ENCODE results near the gene CEACAM20.
"Not testable (repeated sequence)": the region's sequence is repeated elsewhere in the genome, so short reads cannot be mapped to it uniquely, and the experiment has no call there.

CEACAM20 gene

DNA sequence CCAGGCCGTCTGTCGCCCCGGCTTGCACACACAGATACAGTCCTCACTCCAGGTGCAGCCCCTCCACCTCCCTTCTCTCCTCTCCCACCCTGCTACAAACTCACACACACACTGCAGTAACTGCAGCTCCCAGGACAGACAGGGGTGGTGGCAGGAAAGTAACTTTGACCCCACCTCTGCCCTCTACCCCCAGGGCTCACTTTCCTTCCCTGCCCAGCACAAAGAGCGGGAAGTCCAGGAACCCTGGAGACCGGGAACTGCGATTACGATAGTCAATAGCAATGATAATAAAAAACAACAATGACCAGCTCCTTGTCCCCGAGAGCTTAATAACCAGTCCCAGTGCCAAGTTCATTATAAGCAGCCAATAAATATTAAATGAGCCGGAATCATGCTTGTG is at the start of gene CEACAM20:
TSS of gene CEACAM20 (minus strand) at position 140 of the 400 bp plus-strand sequence. CDS start 166 bp downstream, outside the sequence.
- DNase-seq (ENCODE audit: low spot score) = no peak

DNA sequence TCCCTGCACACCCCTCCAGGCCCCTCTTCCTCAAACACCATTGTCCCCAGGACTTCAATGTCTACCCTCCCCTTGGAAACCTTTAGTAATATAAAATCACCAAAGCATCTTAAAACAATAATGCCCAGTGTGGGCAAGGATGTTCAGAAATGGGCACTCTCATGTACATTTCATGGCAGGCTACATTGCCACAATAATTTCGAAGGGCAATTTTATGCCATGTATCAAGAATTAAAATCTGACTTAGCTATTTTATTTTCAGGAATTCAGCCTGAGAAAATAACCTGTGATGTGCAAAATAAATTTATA is 48.0 kb upstream of the CEACAM20 start:
- no peak for DNase-seq (ENCODE audit: low spot score)

DNA sequence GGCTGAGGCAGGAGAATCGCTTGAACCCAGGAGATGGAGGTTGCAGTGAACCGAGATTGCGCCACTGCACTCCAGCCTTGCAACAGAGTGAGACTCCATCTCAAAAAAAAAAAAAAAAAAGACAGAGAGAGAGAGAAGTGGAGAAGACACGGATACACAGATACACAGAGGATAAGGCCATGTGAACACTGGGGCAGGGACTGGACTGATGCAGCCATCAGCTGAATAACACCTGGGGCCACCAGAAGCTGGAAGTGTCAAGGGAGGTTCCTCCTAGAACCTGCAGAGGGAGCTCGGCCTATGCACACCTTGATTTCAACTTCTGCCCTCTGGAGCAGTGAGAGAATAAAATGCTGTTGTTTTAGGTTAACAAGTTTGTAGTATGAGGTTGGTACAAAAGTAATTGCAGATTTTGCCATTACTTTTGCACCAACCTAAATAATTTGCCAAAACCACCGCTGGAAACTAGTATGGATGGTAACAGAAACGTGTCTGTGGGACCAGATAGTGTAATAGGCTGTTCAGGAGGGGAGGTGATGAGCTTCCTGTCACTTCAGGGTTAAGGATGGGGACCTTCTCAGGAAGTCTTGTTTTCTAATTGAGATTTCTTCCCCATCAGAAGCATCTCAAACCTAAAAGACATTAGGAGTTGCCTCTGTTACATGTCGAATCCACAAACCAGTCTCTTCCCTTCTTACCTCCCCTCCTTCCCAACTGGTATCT is 47.5 kb upstream of the CEACAM20 start:
- no peak for DNase-seq (ENCODE audit: low spot score)

DNA sequence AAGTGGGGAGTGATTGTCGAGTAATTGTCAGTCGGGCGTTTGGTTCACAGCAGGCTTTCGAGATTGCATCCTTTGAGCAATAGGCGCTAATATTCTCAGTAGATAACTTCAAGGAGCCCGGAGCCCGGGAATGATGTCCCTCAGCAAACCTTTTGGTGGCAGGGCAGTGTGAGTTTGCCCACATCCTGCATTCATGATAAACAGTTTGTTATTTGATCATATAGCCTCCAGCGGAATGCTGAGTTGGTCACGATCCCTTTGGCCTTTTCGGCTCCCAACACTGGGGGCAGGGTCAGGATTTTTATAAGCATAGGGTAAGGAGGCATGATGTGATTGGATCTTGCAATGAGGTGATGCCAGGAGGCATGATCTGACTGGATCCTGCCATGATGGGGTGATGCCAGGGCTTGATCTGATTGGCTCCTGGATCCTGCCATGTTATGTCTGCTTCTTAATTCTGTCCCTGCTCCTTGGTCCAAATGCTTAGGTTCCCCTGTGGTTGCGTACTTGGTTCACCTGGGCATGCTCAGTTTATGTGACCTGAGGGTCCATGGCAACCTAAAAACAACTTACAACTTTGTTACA is 45.7 kb upstream of the CEACAM20 start:
- DNase-seq (ENCODE audit: low spot score) = no peak

DNA sequence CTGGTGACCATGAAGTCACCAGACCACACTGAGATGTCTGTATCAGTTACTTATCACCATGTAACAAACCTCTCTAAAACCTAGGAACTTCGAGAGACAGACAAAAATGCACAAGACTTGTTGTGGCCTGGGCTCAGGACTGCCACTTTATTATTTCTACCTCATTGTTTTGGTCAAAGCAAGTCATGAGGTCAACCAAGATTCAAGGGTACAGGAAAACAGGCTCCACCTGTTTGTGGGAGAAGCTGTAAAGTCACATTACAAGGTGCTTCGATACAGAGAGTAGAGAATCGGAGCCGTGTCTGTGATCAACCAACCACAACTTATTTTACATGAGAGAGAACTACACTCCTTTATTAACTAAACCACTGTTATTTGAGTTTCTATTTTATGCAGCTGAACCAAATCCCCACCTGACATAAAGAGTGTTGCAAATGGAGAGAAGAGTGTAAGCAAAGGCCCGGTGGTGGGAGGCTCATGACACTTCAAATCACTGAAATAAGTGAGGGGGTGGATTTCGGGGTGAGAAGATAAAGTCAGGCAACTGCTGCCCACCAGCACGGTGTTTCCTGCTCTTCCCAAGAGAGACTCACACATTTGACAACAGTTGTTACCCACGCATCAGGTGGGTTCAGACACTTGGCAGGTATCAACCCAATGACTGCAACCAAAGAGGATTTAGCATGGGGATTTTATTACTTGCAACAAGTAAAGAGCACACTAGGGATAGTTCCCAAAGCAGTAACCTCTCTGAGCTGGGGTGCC is 44.9 kb upstream of the CEACAM20 start:
- DNase-seq (ENCODE audit: low spot score) = no peak

DNA sequence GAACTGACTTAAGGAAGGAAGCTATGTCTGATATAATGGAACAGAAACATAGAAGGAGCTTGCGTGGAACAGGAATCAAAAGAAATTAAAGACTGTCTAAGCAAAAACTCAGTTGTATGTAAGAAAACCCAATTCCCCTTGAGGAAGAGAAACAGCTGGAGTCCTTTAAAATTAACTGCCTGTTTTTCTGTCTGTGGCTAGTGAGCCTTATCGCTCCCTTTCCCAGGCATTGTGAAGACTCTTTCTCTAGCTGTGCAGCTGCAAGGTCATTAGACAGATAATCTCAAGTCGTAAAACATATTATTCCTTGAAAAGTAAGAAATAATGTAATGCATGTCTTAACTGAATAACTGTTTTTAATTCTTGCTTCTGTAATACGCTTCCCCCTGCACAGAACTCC is 44.2 kb upstream of the CEACAM20 start:
- no peak for DNase-seq (ENCODE audit: low spot score)

DNA sequence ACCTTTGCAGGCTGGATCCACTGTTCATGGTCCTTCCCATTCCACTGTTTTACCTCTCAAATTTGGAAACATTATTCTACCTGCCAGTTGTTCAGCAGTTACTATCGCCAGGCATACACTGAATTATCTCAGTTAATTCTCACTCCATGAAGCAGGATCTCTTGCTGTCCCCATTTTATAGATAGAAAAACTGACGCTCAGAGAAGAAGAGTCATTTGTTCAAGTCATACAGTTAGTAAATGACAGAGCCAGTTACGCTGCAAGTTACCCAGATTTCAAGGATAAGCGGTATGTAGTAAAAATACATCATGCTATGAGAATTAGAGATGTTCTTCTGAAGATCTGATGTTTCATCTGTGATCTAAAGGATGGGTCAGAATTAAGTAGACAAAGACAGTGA is 43.7 kb upstream of the CEACAM20 start:
- no peak for DNase-seq (ENCODE audit: low spot score)

DNA sequence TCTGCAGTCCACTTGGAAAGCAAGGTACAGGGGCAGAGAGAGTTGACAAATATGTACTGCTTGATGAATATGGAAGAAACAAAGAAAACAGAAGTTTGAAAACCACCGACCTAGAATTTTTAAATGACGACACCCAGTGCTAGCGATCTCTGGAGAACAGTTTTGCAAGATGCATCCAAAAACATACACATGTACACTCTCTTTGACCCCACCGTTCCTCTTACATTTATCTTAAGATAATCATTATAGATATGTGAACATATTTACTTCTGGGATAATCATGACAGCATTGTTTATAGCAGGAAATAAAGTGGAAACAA is 43.1 kb upstream of the CEACAM20 start:
- DNase-seq (ENCODE audit: low spot score) = no peak

DNA sequence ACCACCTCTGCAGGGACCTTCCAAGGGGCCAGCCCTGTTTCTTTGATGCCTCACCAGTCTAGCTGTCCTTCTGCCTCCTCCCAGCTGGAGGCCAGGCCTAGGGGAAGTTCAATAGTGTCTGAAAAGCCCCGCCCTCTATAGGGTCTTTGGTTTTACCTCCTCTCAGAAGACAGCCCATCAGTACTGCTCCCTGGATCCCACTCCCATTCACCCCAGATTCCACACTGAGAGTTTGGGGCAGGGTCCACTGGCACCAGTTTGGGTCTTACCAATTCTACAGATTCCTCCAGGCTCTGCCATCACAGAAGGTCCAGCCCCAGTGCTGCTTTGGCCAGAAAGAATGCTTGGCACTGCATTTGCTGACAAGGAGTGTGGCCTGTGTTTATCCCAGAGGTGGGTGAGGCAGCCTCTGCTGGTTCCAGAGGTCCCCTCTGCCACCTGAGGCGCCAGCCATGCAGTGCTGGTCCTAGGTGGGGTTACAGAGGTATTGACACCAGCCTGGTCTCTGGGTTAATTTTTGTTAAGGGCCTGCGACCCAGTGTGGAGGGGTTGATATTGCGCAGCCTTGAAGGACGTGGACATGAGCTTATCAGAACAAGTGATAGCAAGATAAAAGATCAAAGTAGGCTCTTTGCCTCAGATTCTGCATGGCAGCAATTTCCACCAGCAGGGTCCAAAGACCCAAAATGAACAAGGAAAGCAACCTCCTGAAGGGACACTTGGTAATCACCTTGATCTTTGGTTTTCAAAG is 42.5 kb upstream of the CEACAM20 start:
- no peak for DNase-seq (ENCODE audit: low spot score)

DNA sequence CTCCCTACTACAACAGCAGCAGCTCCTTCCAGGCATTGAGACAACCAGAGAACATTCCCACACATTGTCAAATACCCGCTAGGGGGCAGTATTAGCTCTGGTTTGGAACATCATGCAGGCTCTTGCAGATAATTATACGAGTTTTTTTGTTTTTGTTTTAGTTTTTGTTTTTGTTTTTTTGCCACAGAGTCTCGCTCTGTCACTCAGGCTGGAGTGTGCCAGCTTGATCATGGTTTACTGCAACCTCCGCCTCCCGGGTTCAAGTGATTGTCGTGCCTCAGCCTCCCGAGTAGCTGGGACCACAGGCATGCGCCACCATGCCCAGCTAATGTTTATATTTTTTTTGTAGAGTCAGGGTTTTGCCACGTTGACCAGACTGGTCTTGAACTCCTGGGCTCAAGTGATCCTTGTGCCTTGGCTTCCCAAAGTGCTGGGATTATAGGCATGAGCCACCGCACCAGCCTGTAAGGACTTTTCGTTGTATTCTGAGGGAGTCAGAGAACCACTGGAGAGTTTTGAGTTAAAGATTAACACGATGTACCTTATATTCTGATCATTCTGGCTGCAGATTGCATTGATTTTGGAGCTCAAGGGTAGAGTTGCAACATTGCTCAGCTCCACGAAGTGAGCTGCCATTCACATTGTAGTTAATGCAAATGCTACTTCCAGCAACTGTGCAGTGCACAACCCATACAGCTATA is 41.7 kb upstream of the CEACAM20 start:
- DNase-seq (ENCODE audit: low spot score) = peak; percentile 40

DNA sequence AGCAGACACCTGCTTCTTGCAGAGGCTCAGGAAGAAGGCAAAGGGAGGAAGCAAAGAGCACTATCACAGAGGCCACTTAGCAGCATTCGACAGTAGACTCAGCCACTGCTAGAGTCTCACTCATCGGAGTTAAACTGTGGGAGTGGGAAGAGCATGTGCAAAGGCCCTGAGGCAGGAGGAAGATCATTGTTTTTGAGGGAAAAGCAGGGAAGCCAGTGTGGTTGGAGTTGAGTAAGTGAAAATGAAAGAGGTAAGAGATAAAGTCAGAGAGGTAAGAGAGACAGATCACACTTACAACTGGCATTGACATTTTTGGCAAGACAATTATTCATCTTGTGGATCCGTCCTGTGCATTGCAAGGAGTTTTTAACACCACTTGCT is 41.1 kb upstream of the CEACAM20 start:
- DNase-seq (ENCODE audit: low spot score) = no peak

DNA sequence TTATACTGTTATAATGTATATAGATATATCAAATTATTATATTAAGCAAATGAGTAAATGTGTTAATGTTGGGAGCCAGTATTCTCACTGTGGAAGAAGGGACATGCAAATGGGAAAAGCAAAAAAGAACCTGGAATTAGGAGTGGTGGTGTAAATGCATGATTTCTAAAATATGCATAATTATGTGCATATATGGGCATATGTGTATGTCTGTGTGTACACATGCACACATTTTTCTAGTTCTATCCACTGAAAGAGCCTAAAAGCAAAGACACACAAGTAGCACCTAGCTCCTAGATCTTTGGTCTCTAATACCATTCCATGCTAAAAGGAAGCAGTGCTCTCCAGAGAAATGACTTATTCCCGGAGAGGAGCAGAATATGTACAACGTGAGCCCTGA is 38.3 kb upstream of the CEACAM20 start:
- DNase-seq (ENCODE audit: low spot score) = no peak

DNA sequence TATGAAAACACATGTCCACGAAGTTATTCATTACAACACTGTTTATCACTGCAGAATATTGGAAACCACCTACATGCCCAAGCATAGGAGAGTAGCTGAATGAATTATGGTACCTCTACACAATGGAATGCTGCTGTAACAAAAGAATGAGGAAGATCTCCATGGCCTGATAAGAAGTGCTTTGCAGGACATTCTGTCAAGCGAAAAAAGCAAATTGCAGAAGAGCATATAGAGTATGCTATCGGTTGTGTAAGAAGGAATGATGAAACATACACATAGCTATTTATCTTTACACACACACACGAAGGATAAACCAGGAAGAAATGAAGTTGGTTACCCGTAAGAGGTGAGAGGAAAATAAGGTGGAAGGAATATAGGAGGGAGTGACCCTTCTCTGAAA is 37.5 kb upstream of the CEACAM20 start:
- DNase-seq (ENCODE audit: low spot score) = no peak

DNA sequence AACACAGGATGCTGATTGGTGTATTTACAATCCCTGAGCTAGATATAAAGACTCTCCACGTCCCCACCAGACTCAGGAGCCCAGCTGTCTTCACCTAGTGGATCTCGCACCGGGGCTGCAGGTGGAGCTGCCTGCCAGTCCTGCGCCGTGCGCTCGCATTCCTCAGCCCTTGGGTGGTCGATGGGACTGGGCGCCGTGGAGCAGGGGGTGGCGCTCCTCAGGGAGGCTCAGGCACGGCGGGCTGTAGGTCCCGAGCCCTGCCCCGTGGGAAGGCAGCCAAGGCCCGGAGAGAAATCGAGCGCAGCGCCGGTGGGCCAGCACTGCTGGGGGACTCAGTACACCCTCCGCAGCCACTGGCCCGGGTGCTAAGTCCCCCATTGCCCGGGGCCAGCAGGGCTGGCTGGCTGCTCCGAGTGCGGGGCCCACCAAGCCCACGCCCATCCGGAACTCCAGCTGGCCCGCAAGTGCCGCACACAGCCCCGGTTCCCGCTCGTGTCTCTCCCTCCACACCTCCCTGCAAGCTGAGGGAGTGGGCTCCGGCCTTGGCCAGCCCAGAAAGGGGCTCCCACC is 33.7 kb upstream of the CEACAM20 start:
- DNase-seq (ENCODE audit: low spot score) = not testable (repeated sequence)

DNA sequence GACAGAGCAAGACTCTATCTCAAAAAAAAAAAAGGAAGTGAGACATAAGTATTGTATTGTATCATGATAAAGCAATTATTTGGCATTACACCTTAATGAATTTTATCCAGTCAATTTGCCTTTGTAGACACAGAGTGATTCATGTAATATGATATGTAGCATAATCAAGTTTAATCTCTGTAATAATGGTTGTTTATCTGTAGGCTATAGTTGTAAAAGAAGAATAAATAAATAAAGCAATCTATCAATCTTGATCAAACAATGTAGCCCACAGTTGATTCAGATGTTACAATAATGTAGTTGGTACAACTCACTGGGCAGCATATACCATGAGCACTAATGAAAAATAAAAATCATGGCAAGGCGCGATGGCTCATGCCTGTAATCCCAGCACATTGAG is 28.5 kb upstream of the CEACAM20 start:
- no peak for DNase-seq (ENCODE audit: low spot score)

DNA sequence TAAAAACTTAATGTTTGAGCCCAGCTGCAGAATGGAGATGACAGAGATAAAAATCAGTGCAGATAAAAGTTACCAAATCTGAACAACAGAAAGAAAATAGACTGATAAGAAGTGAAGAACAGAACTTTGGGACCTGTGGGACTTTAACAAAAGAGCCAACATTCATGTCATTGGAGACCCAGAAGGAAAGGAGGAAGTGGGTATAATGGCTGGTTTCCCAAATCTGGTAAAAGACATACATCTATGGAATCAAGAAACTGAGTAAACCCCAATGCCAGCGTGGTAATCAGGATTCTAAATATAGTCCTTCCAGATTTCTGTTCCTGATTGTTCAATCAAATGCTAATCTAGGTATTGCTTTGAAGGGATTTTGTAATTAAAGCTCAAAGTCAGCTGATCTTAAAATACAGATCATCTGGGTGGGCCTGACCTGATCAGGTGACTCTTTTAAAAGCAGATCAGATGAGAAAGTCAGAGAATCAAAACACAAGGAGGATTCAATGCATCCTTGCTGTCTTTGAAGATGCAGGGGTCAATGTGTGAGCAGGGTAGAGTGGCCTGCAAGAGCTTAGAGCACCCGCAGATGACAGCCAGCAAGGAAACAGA is 25.3 kb upstream of the CEACAM20 start:
- DNase-seq (ENCODE audit: low spot score) = no peak

DNA sequence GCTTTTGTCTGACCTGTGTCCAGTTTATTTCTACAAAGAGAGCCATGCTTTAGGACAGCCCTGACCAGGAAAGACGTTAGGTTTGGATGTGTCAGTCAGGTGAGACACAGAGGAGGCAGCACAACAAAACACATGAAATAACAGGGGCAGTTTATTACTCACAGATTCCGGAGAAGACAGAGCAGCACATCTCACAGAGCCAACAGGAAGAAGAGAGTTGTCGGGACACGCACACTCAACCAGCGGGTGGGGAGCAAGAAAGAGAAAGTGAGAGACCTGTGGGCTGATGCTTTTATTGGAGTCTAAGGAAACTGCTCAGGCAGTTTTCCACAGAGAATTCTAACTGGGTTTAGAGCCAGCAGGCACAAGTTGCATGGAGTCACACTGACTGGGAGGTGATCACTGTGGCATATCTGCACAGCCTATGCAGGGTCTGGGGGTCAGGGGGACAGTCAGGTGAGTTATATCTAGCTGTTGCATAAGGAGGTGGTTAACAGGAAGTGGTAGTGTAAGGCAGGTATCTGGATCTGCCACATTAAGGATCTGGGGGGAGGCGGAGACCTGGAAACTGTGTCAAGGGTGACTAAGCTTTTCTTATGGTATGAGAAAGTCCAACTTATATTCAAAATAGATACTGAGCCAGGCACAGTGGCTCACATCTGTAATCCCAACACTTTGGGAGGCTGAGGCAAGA is 24.1 kb upstream of the CEACAM20 start:
- DNase-seq (ENCODE audit: low spot score) = no peak

DNA sequence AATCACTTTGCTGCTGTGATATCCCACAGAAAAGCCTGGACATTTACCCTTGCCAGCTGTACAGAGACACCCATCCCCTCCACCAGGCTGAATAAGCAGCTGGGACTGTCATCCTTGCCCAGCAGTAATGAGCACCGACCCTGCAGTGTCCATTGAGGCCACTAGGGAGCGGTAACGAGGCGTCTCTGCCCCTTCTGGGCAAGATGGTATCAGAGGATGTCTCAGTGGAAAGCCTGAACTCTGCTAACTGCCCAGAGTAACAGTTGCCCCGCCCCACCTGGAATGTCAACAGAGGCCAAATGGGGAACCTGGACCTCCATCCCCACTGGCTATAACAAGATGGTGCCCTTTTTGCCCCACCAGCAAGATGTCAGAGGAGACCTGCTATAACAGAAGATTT is 22.8 kb upstream of the CEACAM20 start:
- DNase-seq (ENCODE audit: low spot score) = no peak

DNA sequence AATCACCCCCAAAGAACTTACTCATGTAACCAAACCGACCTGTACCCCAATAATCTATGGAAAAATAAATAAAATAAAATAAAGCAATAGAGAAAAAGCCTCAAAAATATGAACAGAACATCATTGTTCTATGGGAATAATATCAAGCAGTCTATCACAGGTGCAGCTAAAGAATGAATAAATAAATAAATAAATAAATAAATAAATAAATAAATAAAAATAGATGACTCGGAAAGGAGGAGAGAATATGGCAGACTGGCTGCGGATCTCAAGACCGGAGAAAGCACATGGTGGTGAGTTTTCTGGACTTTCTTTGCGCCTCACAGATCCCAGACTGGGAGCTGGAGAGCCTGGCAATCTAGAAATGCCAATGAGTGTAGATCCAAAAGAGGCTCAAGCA is 22.4 kb upstream of the CEACAM20 start:
- DNase-seq (ENCODE audit: low spot score) = no peak

DNA sequence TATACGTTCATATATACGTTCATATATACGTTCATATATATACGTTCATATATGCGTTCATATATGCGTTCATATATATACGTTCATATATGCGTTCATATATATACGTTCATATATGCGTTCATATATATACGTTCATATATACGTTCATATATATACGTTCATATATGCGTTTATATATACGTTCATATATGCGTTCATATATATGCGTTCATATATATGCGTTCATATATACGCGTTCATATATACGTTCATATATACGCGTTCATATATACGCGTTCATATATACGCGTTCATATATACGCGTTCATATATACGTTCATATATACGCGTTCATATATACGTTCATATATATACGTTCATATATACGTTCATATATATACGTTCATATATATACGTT is 21.5 kb upstream of the CEACAM20 start:
- not testable (repeated sequence) for DNase-seq (ENCODE audit: low spot score)

DNA sequence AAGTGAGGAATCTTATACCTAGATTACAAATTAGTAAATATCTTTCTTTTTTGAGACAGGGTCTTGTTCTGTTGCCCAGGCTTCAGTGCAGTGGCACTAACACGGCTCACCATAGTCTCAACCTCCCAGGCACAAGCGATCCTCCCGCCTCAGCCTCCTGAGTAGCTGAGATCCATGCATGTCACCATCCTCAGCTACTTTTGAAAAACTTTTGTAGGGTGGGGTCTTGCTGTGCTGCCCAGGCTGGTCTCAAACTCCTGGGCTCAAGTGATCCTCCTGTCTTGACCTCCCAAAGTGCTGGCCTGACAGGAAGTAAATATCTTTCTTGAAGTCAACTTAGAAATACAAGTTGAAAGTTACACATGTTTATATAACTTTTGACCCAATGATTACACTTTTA is 20.0 kb upstream of the CEACAM20 start:
- DNase-seq (ENCODE audit: low spot score) = no peak
